HG03432 (cell line): ENCODE data around the gene DNAJC2.
"Not testable (repeated sequence)": the region's sequence is repeated elsewhere in the genome, so short reads cannot be mapped to it uniquely, and the experiment has no call there.

ENCODE experiments used
- ATAC-seq: cut with Tn5 transposase; IDR thresholded peaks from one replicate; pipeline ENCODE4 v1.9.1; 2021; ENCODE audit warnings: mild to moderate bottlenecking, moderate library complexity; ENCODE audit not compliant: unreplicated experiment

The DNAJC2 gene

GRCh38 chr7:103274867-103275266 lies 69.7 kb downstream of the DNAJC2 start:
- not testable (repeated sequence) for ATAC-seq

GRCh38 chr7:103273374-103273773 lies 71.2 kb downstream of the DNAJC2 start:
- not testable (repeated sequence) for ATAC-seq

- ATAC-seq, result not testable (repeated sequence)
These were observed 78.3 kb downstream of the DNAJC2 start for GRCh38 chr7:103266229-103266628.

DNA sequence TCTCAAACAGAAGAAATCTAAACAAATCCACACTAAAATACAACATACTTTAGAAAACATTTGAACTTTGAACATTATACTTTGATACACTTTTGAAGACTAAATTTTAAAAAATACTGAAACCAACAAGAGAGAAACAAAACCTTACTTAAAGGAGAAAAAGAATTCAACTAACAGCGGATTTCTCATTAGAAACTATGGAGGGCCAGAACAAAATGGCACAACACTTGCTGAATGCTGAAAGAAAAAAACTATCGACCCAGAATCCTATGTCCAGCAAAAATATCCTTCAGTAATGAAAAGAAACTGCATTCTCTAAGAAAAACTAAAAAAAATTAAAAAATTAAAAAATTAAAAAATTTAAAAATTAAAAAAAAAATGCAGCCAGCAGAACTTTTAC lies 80.5 kb downstream of the DNAJC2 start:
- not testable (repeated sequence) for ATAC-seq
